Amygdala (tissue), 56 donors: ENCODE data around the gene VASH1.

Experiments used
- DNase-seq, 56 donors: peaks; one replicate each; lab custom pipeline; 2025; lab: John Stamatoyannopoulos, UW

The VASH1 gene

DNA sequence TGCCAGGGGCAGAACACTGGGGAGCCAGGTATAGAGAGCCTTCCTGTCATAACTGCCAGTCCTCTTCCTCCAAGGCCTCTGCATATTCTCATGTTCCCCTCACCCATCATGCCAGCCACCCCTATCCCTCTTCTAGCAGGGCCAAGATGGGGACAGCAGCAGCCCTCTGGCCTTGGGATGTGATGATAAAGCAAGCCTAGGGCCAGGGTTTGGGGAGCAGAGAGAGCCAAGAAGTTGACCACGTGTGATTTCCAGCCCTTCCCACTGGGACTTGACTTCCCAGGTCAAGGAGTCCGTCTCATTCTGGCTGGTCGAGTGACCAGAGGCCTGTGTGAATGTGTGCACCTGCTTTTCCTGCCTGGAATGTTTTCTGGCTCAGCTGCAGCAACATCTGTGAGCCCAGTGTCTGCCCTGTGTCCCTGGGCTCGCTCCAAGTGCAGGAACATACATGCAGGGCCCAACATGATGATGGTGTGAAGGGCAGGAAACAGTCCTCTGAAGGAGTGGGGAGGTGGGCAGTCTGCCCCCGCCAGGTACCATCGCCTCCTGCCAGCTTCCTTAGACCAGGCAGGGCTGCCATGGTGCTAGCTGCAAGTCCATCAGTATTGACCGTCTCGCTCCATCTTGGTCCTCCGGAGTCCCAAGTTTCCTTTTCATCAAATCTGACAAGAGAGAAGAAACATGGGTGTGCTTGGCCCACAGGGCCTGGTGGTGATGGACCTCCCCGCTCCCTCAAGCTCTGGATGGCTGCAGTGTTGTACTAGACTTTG is 21.0 kb downstream of the VASH1 start:
- DNase-seq: no peak

DNA sequence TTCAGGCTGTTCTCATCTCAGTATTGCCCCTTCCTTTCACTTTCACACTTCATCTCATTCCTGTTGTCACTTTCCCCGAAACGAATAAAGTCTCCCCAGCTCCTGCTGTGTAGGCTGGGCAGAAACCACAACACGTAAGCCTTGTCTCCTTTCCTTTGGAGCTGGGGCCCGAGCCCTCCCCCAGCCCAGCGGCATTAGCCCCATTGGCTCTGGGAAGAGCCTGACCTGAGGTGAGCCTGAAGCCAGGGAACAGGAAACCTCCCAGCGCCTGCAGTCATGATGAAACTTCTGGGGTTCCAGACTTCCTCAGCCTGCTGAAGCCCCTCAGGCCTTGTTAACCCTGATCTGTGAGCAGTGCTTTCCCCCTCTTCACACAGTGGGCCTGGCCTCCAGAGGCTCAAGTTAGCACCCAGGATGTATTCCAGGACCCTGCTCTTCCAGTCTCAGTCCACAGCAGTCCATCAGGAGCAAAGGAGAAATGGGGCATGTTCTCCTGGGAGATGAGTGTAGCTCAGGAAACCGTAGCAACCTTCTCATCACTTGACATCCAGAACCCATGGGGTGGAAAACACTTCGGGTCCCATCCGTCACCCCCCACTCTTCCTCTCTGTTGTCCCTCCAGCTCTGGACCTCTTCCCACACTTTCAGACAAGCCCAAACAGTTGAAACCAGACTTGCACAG is 21.8 kb downstream of the VASH1 start:
- peak in 1 of 56 donors; percentile 29 for DNase-seq

GRCh38 chr14:76784266-76784874 is 23.1 kb downstream of the VASH1 start:
- DNase-seq: no peak

GRCh38 chr14:76784881-76785280 is 23.6 kb downstream of the VASH1 start:
- DNase-seq: peak in 51 of 56 donors; percentile 26 to 90 (median 72)

GRCh38 chr14:76786601-76787000 is 25.3 kb downstream of the VASH1 start:
- DNase-seq: no peak

GRCh38 chr14:76792422-76792821 is 31.2 kb downstream of the VASH1 start:
- no peak for DNase-seq

- DNase-seq: no peak
Measured at GRCh38 chr14:76793324-76793723, 32.1 kb downstream of the VASH1 start.

- DNase-seq: no peak
Measured at GRCh38 chr14:76793956-76794355, 32.7 kb downstream of the VASH1 start.

- no peak for DNase-seq
Measured at GRCh38 chr14:76806446-76806845, 45.2 kb downstream of the VASH1 start.

DNA sequence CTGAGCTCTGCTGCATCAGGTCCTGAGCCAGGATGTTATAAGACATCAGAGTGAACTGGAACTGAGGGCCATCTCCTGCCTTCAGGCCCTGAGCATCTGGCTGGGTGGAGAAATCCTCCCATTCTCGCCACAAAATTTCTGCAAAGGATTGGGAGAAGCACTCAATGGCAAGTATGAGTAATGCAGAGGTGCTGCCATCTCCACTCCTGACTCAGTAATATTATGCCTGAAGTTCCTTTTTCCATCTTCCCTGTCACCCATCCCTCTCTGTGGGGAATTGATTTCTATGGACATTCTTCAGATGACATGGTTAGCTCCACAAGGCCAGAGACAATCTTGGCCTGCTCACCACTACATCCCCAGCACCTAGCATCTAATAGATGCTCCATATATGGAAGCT is 46.7 kb downstream of the VASH1 start:
- no peak for DNase-seq

DNA sequence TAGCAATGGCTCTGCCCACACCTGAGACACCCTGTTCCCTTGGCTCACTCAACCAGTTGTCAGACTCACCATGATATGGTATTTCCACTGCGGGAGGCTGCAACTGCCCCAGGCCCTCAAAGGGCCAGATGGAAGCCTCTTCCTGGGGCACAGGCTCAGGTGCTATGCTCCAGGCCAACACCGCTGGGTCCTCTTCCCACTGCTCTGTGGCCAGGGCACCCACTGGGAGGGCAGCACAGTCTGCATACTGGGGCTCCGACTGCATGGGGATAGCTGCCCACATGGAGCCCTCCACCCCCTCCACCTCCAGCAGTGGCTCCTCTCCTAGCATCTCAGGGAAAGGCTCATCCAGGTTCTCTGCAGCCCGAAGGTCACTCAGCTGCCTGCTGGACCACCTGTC is 47.7 kb downstream of the VASH1 start:
- no peak for DNase-seq

- peak in 2 of 56 donors; percentile 32 to 48 for DNase-seq
Measured at GRCh38 chr14:76810525-76810924, 49.3 kb downstream of the VASH1 start.

DNA sequence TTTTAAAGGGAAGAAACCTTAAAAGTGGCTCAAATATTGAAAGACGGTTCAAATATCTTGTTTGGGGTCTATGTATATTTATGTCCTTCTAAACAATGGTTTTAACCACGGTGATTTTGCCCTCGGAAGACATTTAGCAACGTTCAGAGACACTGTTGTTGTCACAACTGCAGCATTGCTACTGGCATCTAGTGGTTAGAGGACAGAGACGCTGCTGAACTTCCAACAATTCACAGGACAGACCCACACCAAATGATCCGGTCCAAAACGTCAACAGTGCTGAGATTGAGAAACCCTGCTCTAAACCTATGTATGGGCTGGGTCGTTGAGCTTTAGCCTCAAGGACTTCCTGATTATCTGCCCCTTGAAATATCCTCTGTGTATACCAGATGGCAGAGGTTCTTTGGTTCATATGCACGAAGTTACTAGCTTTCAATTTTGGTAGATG is 49.7 kb downstream of the VASH1 start:
- peak in 26 of 56 donors; percentile 5 to 70 (median 38) for DNase-seq

GRCh38 chr14:76811561-76811960 is 50.3 kb downstream of the VASH1 start:
- no peak for DNase-seq

DNA sequence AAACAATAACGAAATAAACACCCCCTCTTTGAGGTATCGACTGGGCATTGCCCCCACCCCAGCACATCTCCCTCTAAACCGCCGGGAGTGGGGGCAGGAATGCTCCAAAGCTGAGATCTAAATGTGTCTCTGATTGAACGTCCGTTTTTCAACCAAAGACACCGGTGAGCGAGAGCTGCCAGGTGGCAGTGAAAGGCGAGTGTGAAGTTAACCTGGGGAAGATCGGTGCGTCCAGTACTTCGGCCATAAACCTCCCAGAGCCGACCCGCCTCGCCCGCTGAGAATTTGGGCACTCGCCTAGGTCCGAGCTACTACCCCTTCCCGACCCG is 50.8 kb downstream of the VASH1 start:
- peak in 5 of 56 donors; percentile 38 to 59 (median 52) for DNase-seq

GRCh38 chr14:76812422-76813383 is 51.4 kb downstream of the VASH1 start, which contains the start of gene ANGEL1:
Gene ANGEL1, minus strand, starts transcription at chr14:76812882. Its CDS starts 55 bp downstream, at chr14:76812827.
- peak; percentile 63 to 96 (median 89) for DNase-seq

DNA sequence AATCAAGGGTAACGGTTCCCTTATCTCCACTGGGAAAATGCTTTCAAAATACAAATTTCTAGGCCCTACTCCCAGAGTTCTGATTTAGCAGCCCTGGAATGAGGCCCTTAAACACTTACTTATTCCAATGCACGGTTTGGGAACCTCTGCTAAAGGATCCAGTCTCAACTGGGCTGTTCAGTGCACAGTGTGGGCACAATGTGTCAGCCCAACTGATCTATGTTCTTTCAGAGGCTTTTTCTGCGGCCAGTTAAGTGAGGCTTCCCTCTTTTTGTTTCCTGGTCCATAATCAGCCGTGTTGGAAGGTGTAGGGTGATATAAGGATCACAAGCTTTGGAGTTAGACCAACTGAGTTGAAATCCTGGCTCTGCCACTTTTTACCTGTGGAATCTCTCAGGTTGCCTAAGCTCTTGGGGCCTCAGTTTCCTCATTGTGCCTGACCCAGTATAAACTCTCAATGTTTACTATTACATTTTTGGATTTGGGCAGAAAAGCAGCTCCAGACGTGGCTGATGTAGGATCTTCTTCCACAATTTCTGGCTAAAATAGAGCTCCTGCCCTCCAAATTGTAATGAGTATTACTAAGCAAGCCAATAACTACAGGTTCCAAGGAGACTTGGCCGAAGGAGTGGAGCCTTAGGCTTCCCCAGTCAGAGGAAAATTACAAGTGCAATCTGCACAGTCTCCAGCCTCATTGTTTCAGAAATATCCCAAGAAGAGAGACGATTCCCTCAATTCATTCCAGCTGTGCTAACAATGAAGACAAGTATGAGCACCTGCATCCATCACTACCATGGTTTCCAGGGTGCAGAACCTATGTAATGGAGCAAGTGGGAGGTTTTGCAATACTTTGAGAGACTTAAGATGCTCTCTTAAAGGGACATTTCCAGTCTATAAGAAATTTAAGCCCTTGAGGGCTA is 53.7 kb downstream of the VASH1 start:
- DNase-seq: peak in 1 of 56 donors; percentile 9

GRCh38 chr14:76820700-76821099 is 59.4 kb downstream of the VASH1 start:
- DNase-seq: no peak

DNA sequence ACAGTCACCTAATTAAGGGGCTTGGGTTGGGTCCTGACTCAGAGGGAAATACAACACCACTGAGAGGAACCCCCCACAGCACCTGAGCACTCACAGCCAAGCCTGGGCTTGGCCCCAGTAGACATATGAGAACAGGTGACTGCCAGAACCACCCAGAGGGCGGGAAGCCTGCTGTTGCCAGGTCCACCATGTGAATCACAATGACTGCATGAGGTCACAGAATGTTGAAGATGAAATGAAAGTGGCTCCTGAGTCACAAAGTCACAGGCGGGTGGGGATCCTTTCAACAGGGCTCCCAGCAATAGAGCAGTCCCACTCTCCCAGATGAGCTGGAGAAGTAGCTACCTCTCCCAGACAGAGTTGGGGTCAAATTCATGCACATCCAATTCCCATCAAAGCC is 64.9 kb downstream of the VASH1 start, which contains the start of gene LRRC74A:
Gene LRRC74A (plus strand): TSS at position 287 of the 400 bp plus-strand sequence. CDS start 290 bp downstream, outside the sequence.
- DNase-seq: no peak
